Measurements from ENCODE around the gene MS4A10.

GRCh38 chr11:60750911-60751310 lies 34.2 kb upstream of the MS4A10 start:
- TF ChIP-seq EP300 (IDR thresholded peaks at IDR 0.05; ENCODE audit: borderline replicate concordance) = no peak
- no peak for TF ChIP-seq CREB1 (IDR thresholded peaks at IDR 0.05; ENCODE audit: low read depth)
- no peak for TF ChIP-seq RAD21 (IDR thresholded peaks at IDR 0.05; ENCODE audit: low read depth)
- no peak for TF ChIP-seq CEBPB (IDR thresholded peaks at IDR 0.05)
- TF ChIP-seq NFIC (IDR thresholded peaks at IDR 0.05) = no peak
- no peak for TF ChIP-seq TCF12 (IDR thresholded peaks at IDR 0.05; ENCODE audit: low read depth)
- TF ChIP-seq TEAD4 (IDR thresholded peaks at IDR 0.05) = no peak
- no peak for TF ChIP-seq TAF1 (IDR thresholded peaks at IDR 0.05; ENCODE audit: low read depth)
- TF ChIP-seq ZBTB7A (IDR thresholded peaks at IDR 0.05; ENCODE audit: low read depth) = no peak
- no peak for TF ChIP-seq REST (IDR thresholded peaks at IDR 0.05; ENCODE audit: low read depth)
- TF ChIP-seq YY1 (IDR thresholded peaks at IDR 0.05; ENCODE audit: low read depth) = no peak
- TF ChIP-seq, protein P1, sequence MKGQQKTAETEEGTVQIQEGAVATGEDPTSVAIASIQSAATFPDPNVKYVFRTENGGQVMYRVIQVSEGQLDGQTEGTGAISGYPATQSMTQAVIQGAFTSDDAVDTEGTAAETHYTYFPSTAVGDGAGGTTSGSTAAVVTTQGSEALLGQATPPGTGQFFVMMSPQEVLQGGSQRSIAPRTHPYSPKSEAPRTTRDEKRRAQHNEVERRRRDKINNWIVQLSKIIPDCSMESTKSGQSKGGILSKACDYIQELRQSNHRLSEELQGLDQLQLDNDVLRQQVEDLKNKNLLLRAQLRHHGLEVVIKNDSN (IDR thresholded peaks at IDR 0.05) = no peak
- TF ChIP-seq, protein P2, sequence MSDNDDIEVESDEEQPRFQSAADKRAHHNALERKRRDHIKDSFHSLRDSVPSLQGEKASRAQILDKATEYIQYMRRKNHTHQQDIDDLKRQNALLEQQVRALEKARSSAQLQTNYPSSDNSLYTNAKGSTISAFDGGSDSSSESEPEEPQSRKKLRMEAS (IDR thresholded peaks at IDR 0.05) = no peak
